ENCODE measurements around the gene ACCSL.
A peak's percentile ranks its signal among the peaks of the same experiment; 100 is the strongest.

The ACCSL gene

DNA sequence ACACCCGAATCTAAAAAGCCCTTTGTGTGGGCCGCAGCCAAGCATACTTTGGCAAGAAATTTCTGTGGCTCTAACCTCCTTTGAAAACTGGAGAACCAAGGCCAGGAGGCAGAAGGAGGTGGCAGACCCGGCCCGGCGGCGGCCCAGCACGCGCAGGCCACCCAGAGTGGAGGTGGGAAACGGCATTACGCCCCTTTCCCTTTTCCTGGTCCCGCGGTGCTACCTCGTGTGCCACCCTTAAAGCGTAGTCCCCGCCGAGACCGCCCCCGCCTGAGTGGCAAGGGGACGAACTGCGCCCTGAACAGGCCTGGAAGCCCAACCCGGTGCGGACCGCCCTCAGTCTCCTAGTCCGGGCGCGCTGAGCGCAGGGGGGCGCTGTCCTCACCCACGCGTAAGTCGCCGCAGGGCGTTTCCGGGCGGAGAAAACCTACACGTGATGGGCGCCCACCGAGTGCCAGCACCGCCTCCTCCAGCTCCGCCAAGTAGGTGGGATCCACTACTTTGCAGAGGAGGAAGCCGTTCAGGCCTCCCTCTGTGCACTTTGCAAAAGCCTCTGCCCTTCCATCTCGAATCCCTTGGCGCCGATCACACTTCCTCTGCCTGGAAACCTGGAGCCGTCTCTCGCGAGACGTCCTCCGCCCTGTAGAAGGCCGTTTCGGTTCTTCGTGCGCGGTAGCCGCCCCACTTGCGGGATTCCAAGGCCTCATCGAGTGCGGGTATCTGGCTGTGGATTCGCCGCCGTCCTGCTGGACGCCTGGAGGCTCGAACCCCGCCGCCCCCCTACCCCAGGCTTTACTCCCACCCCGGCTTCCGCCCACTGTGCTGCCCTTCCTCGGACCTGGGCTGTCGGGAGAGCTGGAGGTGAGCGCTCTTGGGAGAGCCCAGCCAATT lies 18.3 kb downstream of the ACCSL start, which contains the start of gene ACCS:
Gene ACCS (plus strand): TSS at position 430 of the 891 bp plus-strand sequence. CDS start 1,358 bp downstream, outside the sequence.
- peak; percentile 77 for DNase-seq

GRCh38 chr11:44066732-44067141 lies 19.0 kb downstream of the ACCSL start:
- peak; percentile 26 for DNase-seq

DNA sequence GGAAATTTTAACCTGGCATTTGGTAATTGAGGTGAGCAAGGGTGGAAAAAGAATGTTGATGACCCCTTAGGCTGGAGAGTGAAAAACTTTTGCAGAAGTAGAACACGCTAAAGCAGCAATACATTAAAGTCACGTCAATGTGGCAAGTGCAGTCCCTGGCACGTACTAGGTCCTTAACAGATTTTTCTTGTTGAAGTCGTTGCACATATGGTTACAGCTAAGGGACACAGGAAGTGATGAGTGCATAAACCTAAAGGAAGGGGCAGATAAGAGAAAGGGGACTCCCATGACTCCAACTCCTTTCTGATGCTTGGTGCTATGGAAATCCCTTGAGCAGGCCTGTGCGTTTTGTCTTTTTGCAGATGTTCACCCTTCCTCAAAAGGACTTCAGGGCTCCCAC lies 19.5 kb downstream of the ACCSL start:
- DNase-seq = no peak

DNA sequence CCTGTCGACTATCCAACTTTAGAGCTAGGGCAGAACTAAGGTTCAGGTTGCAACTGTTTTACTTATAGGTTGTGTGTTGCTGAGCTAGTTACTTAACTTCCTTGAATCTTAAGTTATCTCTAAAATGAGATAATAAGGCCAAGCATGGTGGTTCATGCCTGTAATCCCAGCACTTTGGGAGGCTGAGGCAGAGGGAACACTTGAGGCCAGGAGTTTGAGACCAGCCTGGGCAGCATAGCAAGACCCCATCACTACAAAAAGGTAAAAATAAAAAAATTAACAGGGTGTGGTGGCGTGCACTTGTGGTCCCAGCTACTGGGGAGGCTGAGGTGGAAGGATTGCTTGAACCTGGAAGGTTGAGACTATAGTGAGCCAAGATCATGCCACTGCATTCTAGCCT lies 20.4 kb downstream of the ACCSL start:
- DNase-seq = no peak

DNA sequence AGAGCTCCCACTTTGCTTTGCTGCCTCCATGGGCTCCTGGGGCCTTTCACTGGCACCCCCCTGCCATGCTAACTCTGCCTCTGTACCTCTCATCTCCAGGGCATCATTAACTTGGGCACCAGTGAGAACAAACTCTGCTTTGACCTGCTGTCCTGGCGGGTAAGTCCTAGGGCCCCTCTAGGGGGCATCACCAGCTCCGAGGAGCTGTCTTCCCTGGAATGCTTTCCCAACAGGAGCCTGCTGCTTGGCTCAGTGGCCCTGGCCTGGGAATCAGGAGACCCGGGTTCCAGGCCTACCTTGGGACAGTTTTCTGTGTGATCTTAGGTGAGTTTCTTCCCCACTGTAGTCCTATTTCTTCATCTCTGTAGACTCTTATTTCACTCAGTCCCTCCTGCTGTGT lies 23.4 kb downstream of the ACCSL start:
- no peak for DNase-seq

- no peak for DNase-seq
Measured at GRCh38 chr11:44072757-44073658, 25.2 kb downstream of the ACCSL start.

DNA sequence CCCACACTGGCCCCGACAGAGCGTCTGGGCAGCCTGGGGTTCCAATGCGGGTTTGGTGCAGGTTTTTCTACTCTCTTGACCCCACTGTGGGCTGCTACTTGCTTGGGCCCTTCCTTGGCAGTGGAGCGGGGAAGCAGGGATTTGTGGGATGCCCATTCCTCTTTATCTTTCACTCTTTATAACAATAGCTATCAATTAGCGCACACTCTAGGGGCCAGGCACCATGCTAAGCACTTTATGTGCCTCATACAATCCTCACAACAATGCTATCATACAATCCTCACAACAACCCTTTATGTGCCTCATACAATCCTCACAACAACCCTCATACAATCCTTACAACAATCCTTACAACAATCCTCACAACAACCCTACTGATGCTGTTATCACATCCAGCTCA lies 31.0 kb downstream of the ACCSL start:
- DNase-seq = no peak

GRCh38 chr11:44079376-44079775 lies 31.6 kb downstream of the ACCSL start:
- DNase-seq = no peak

DNA sequence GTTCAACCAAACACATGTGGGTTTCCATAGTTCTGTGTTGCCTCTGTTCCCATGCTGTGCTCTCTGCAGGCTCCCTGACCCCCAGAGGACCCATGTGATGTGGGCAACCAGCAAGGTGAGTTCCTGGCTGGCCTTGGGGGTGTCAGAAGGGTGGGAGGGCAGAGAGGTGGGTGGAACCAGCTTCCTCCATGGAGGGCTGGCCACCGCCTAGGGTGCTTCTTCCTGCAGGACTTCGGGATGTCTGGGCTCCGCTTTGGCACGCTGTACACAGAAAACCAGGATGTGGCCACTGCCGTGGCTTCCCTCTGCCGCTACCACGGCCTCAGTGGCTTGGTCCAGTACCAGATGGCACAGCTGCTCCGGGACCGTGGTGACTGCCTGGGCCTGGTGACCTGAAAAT lies 33.2 kb downstream of the ACCSL start:
- DNase-seq = no peak

DNA sequence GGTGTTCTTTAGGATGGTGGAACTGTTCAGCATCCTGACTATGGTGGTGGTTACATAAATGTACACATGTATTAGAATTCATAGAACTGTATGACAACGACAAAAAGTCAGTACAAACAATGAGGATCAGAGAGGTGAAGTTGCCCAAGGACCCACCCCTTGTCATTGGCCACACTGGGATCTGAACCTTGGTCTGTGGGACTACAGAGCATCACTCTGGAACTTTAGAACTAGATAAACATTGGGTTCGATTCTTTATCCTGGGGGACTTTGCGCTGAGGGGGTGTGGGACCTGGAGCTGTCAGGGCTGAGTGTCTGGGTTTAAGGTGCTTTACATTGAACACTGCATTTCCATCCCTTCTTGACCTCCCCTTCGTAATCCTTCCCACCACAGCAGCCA lies 34.9 kb downstream of the ACCSL start:
- DNase-seq = no peak

DNA sequence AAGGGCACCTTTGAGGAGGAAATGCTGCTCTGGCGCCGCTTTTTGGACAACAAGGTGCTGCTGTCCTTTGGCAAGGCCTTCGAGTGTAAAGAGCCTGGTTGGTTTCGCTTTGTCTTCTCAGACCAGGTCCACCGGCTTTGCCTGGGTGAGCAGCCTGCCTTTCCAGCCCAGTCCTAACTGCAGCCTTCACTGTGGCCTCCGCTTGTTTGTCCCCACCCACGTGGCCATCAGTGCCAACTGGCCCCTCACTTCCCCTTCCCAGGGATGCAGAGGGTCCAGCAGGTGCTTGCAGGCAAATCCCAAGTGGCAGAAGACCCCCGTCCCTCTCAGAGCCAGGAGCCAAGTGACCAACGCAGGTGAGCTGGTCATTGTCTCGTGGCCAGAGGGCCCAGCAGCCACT lies 35.7 kb downstream of the ACCSL start:
- no peak for DNase-seq

DNA sequence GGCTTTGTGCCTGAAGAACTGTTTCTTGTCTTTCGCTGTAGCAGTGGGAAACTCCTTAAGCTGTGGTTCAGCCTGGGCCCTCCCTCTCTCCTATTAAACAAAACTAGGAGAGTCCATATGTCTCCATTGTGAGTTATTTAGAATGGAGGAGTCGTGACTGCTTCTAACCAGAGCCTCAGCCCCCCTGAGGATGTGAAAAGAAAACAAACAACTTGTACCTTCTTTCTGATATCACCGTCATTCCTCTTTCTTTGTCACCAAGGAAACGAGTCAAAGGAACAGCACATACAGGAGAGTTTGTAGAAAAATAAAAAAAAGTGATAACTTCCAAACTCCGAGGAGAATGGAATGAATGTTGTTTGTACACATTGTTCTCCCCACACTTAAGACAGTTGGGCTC lies 36.1 kb downstream of the ACCSL start:
- no peak for DNase-seq

DNA sequence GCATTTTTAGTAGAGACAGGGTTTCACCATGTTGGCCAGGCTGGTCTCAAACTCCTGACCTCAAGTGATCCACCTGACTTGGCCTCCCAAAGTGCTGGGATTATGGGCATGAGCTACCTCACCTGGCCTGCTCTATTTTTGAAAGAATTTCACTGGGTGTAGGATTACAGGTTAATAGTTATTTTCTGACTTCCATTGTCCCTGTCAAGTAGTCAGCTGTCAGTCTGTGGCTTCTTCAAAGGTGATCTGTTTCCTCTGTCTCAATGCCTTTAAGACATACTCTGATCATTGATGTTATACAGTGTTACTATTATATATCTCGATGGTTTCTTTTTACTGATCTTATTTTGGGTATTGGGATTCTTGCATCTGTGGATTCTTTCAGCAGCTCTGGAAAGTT lies 37.5 kb downstream of the ACCSL start:
- no peak for DNase-seq

DNA sequence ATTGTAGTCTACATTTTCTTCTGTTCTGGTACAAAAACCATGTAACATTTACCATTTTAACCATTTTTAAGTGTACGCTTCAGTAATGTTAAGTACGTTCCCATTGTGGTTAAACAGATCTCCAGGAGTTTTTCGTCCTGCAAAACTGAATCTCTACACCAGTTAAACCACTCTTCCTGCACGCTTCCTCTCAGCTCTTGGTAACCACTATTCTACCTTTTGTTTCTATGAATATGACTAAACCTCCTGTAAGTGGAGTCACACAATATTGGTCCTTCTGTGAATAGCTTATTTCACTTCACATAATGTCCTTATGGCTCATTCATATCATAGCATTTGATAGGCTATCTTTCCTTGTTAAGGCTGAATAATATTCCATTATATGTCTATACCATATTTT lies 40.6 kb downstream of the ACCSL start:
- no peak for DNase-seq

- DNase-seq = no peak
Measured at GRCh38 chr11:44088871-44089270, 41.1 kb downstream of the ACCSL start.

- DNase-seq = no peak
Measured at GRCh38 chr11:44090539-44090938, 42.8 kb downstream of the ACCSL start.

DNA sequence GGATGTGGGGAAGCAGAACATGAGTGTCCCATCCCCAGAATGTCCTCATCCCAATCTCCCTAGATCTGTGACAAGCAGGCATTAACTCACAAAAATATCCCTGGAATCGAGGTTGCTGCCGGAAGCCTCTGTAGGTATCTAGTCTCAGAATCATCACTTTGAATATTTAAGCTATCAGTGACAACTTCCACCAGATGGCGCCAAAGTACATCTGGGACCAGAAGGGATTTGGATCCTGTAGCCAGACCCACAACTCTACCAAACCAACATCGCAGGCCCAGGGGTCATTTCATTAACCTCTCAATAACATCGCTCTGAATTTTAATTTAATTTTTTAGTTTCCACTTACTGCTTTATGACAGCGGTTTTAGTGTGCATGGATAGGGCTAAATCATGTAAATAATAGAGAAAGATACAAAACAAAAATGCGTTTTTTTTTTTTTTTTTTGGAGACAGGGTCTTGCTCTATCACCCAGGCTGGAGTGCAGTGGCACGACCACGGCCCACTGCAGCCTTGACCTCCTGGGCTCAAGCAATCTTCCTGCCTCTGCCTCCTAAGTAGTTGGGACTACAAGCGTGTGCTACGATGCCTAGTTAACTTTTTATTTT lies 46.6 kb downstream of the ACCSL start:
- DNase-seq = peak; percentile 71

DNA sequence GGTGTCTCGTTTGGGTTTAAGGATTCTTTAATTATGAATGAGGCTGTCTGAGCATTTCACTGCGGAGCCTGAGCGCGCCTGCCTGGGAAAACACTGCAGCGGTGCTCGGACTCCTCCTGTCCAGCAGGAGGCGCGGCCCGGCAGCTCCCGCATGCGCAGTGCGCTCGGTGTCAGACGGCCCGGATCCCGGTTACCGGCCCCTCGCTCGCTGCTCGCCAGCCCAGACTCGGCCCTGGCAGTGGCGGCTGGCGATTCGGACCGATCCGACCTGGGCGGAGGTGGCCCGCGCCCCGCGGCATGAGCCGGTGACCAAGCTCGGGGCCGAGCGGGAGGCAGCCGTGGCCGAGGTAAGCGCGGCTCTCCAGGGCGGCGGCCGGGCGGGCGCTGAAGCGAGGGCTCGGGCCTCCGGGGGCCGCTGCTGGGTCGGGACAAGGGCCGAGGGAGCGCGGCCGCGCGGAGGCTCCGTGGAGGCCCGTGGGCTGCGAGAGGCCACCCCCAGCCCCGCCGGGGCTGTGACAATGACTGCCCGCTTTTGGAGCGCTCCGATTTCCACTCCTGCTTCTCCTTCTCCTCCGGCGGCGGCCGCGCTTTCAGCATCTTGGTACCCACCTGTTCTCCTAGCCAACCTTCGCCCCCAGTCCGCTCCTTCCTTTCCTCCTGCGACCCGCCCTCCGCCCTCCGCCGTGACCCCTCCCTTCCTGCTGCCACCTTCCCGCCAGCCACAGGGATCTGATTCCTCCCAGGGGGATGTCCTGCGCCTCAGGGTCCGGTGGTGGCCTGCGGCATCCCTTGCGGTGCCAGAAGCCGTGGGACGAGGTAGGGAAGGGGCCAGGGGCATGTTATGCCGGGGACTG lies 48.0 kb downstream of the ACCSL start, which contains the start of gene EXT2:
Gene EXT2 (plus strand): TSS at position 173 of the 854 bp plus-strand sequence. CDS start 12,035 bp downstream, outside the sequence.
- DNase-seq = peak; percentile 63

DNA sequence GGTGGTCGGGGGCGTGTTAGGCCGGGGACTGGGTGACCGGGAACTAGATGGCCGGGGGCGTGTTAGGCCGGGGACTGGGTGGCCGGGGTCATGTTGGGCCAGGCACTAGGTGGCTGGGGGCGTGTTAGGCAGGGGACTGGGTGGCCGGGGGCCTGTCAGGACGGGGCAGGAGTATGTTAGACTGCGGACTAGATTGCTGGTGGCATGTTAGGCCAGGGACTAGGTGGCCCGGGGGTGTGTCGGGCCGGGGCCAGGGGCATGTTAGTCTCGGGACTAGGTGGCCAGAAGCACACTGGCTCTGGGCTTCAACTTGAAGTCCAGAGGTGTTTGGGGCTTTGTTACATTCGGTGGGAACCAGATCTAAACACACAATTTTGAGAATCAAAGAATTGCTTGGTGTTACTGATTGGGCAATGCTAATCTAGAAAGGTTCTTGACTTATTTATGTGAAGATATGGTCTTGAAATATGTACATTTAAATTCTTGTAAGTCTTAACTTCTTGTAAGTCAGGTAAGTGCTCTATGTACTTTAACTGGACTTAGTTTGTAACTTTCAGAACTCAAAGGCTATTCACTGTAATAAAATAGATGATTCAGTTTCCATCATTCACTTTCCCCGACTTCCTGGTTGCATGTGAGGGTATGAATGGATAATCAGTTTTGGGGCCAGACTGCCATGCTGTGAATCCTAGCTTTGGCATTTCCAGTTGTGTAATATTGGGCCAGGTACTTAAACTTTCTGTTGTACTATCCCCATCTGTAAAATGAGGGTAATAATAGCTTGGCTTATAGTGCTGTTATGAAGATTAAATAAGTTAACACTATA lies 48.8 kb downstream of the ACCSL start:
- DNase-seq = no peak

- DNase-seq = no peak
Measured at GRCh38 chr11:44097821-44098220, 50.0 kb downstream of the ACCSL start.

- no peak for DNase-seq
Measured at GRCh38 chr11:44101098-44101497, 53.3 kb downstream of the ACCSL start.
